H9 (cell line): ENCODE data around the gene CACNA2D3. TPM values are rescaled to one million over a fixed set of nuclear protein-coding genes. Genes with fewer than 3 reads are reported as not detected.

Experiments
- DNase-seq: peaks from one replicate; pipeline ENCODE4 v3.0.0-alpha.2; 2017
- H2AFZ ChIP-seq: one replicate; pipeline ENCODE4 v1.6.1; 2013; ENCODE audit warnings: mild to moderate bottlenecking, low read length, control low read depth, moderate library complexity
- H2AK5ac ChIP-seq: 2 replicates; pipeline ENCODE4 v1.6.1; 2013; ENCODE audit warnings: low read length, control low read depth, mixed read lengths; ENCODE audit not compliant: insufficient read length
- H2BK120ac ChIP-seq: one replicate; pipeline ENCODE4 v1.6.1; 2013; ENCODE audit warnings: low read depth, mild to moderate bottlenecking, low read length, control low read depth, inconsistent platforms; ENCODE audit not compliant: poor library complexity, severe bottlenecking
- H2BK12ac ChIP-seq: 2 replicates; pipeline ENCODE4 v1.6.1; 2013; ENCODE audit warnings: low read length, control low read depth, mixed read lengths, low read depth; ENCODE audit not compliant: insufficient read length
- H2BK15ac ChIP-seq: 2 replicates; pipeline ENCODE4 v1.6.1; 2013; ENCODE audit warnings: low read depth, low read length, control low read depth
- H2BK20ac ChIP-seq: one replicate; pipeline ENCODE4 v1.6.1; 2013; ENCODE audit warnings: low read depth, mild to moderate bottlenecking, low read length, control low read depth, inconsistent platforms; ENCODE audit not compliant: poor library complexity, severe bottlenecking
- H2BK5ac ChIP-seq: 2 replicates; pipeline ENCODE4 v1.6.1; 2013; ENCODE audit warnings: low read length, control low read depth, mixed read lengths; ENCODE audit not compliant: insufficient read length
- H3K14ac ChIP-seq: 2 replicates; pipeline ENCODE4 v1.6.1; 2013; ENCODE audit warnings: low read length, control low read depth; ENCODE audit not compliant: insufficient read depth
- H3K18ac ChIP-seq: 2 replicates; pipeline ENCODE4 v1.6.1; 2013; ENCODE audit warnings: low read depth, mild to moderate bottlenecking, mixed read lengths, low read length, control low read depth; ENCODE audit not compliant: insufficient read length
- H3K23ac ChIP-seq: 2 replicates; pipeline ENCODE4 v1.6.1; 2013; ENCODE audit warnings: low read length, control low read depth, mixed read lengths, low read depth; ENCODE audit not compliant: insufficient read length
- H3K23me2 ChIP-seq: 2 replicates; pipeline ENCODE4 v1.6.1; 2013; ENCODE audit warnings: low read depth, mild to moderate bottlenecking, mixed read lengths, low read length, control low read depth; ENCODE audit not compliant: insufficient read length, poor library complexity, severe bottlenecking
- H3K27ac ChIP-seq: 2 replicates; pipeline ENCODE4 v1.5.1; 2013; ENCODE audit warnings: low read length, control low read depth, mixed read lengths, low read depth; ENCODE audit not compliant: insufficient read length
- H3K27me3 ChIP-seq: 2 replicates; pipeline ENCODE4 v1.6.1; 2013; ENCODE audit warnings: low read length, control low read depth, inconsistent platforms; ENCODE audit not compliant: insufficient read depth
- H3K4ac ChIP-seq: 2 replicates; pipeline ENCODE4 v1.6.1; 2013; ENCODE audit warnings: low read depth, mild to moderate bottlenecking, control low read depth, inconsistent platforms, low read length, moderate library complexity
- H3K4me1 ChIP-seq: 2 replicates; pipeline ENCODE4 v1.6.1; 2013; ENCODE audit warnings: low read length, control low read depth, inconsistent platforms; ENCODE audit not compliant: insufficient read depth
- H3K4me2 ChIP-seq: 2 replicates; pipeline ENCODE4 v1.6.1; 2013; ENCODE audit warnings: low read length, control low read depth, mixed read lengths; ENCODE audit not compliant: insufficient read length, insufficient read depth
- H3K56ac ChIP-seq: 2 replicates; pipeline ENCODE4 v1.6.1; 2013; ENCODE audit warnings: low read depth, mild to moderate bottlenecking, mixed read lengths, low read length, control low read depth; ENCODE audit not compliant: insufficient read length
- H3K79me1 ChIP-seq: 2 replicates; pipeline ENCODE4 v1.6.1; 2013; ENCODE audit warnings: low read depth, mild to moderate bottlenecking, moderate library complexity, low read length, control low read depth, inconsistent platforms; ENCODE audit not compliant: insufficient read depth, poor library complexity, severe bottlenecking
- H3K79me2 ChIP-seq: 2 replicates; pipeline ENCODE4 v1.6.1; 2013; ENCODE audit warnings: low read length, control low read depth, inconsistent platforms; ENCODE audit not compliant: insufficient read depth
- H3K9ac ChIP-seq: 2 replicates; pipeline ENCODE4 v1.6.1; 2013; ENCODE audit warnings: low read length, control low read depth, mixed read lengths; ENCODE audit not compliant: insufficient read length; ENCODE audit errors: extremely low read depth
- H3K9me3 ChIP-seq: one replicate; pipeline ENCODE4 v1.6.1; 2013; ENCODE audit warnings: low read depth, low read length, inconsistent platforms; ENCODE audit not compliant: control insufficient read depth
- H3T11ph ChIP-seq: one replicate; pipeline ENCODE4 v1.6.1; 2013; ENCODE audit warnings: mild to moderate bottlenecking, low read length, control low read depth, inconsistent platforms
- H4K20me1 ChIP-seq: one replicate; pipeline ENCODE4 v1.6.1; 2013; ENCODE audit not compliant: control insufficient read depth, insufficient read length, insufficient read depth
- H4K5ac ChIP-seq: 2 replicates; pipeline ENCODE4 v1.6.1; 2013; ENCODE audit warnings: low read depth, mild to moderate bottlenecking, mixed read lengths, low read length, control low read depth; ENCODE audit not compliant: insufficient read length
- H4K8ac ChIP-seq: replicated peaks from 2 replicates; pipeline ENCODE4 v1.6.1; 2013; ENCODE audit warnings: low read length, control low read depth, mixed read lengths, low read depth; ENCODE audit not compliant: insufficient read length
- H4K91ac ChIP-seq: 2 replicates; pipeline ENCODE4 v1.6.1; 2013; ENCODE audit warnings: low read depth, mild to moderate bottlenecking, moderate library complexity, mixed read lengths, low read length, control low read depth; ENCODE audit not compliant: insufficient read length
- H3K27ac Mint-ChIP-seq, 3 experiments: 2 replicates in 2 of 3; 3 replicates in 1 of 3; pipeline ENCODE4 v1.8.0; 2020 to 2021; ENCODE audit warnings: mixed read lengths in 3 of 3, mild to moderate bottlenecking in 1 of 3, moderate library complexity in 1 of 3
- H3K27me3 Mint-ChIP-seq: 2 replicates; pipeline ENCODE4 v1.8.0; 2021; ENCODE audit warnings: low read depth, mild to moderate bottlenecking, moderate library complexity, mixed read lengths
- H3K36me3 Mint-ChIP-seq, 3 experiments: 2 replicates in 2 of 3; 3 replicates in 1 of 3; pipeline ENCODE4 v1.8.0; 2020 to 2021; ENCODE audit warnings: low read depth in 3 of 3, mixed read lengths in 3 of 3; ENCODE audit not compliant: insufficient read depth in 1 of 3
- H3K4me1 Mint-ChIP-seq, 2 experiments: 2 replicates each; pipeline ENCODE4 v1.8.0; 2020; ENCODE audit warnings: mixed read lengths in 2 of 2
- H3K4me3 Mint-ChIP-seq, 2 experiments: 2 replicates in 1 of 2; 3 replicates in 1 of 2; pipeline ENCODE4 v1.8.0; 2020 to 2021; ENCODE audit warnings: mild to moderate bottlenecking in 2 of 2, mixed read lengths in 2 of 2, moderate library complexity in 1 of 2
- H3K9me3 Mint-ChIP-seq, 2 experiments: 2 replicates in 1 of 2; 3 replicates in 1 of 2; pipeline ENCODE4 v1.8.0; 2020; ENCODE audit warnings: mild to moderate bottlenecking in 2 of 2, mixed read lengths in 2 of 2, moderate library complexity in 1 of 2
- WGBS: extraction: QIAGEN DNeasy Blood & Tissue Kit; methylation state at CpG from one replicate; pipeline ENCODE4 v1.1.7; 2013; ENCODE audit warnings: missing lambda C conversion rate, low lambda C conversion rate, mixed read lengths; ENCODE audit not compliant: insufficient read length; ENCODE audit errors: extremely low coverage; 5-methylcytosine and 5-hydroxymethylcytosine counted together
- total RNA-seq: library from RNA; stranded (reverse); gene quantifications from 2 replicates; pipeline ENCODE4 v1.2.1, GENCODE V29; 2021
- TF ChIP-seq, protein P1 (sequence below): fragments of 200-600 bp; sonication (generic); conservative IDR thresholded peaks from 3 replicates; pipeline ENCODE4 v1.8.0; 2021; ENCODE audit warnings: antibody characterized with exemption, mild to moderate bottlenecking

CACNA2D3 gene
- total RNA-seq, 1 experiment from 2014 or later = 3.2 TPM

DNA sequence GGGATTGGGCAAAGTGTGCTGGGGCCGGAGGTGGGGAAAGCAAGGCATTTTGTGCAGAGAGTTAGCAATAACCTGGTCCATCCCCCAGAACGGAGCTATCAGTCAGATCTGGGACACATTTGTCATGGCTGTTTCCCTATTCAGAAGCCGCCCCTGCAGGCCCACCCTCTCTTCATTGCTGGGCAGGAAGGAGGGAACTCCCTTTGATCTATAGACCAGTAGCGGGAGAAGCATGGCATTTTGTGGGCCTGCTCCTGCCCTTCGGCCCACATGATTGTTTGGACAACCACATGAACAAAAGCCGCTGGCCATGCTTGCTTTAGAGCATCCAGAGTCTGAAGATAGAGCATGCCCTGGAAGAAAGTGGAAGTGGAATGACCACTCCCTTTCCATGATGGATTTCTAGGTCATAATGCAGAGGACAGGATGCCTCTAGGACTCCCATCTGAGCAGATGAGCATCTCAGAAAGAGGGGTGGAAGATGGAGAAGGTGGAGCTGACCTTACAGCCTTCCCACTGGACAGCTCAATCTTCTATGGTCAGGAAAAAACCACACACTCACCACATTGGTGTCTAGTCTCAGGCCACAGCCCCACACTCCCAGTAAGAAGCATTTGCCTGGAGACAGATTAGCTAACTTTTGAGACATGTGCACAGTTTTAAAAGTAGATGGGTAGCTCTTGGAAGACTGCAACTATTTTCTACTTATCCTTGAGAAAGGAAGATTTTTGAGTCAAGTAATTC, 817.4 kb downstream of the CACNA2D3 start:
- H2AK5ac ChIP-seq = no peak overlapping the region
- TF ChIP-seq, protein P1, sequence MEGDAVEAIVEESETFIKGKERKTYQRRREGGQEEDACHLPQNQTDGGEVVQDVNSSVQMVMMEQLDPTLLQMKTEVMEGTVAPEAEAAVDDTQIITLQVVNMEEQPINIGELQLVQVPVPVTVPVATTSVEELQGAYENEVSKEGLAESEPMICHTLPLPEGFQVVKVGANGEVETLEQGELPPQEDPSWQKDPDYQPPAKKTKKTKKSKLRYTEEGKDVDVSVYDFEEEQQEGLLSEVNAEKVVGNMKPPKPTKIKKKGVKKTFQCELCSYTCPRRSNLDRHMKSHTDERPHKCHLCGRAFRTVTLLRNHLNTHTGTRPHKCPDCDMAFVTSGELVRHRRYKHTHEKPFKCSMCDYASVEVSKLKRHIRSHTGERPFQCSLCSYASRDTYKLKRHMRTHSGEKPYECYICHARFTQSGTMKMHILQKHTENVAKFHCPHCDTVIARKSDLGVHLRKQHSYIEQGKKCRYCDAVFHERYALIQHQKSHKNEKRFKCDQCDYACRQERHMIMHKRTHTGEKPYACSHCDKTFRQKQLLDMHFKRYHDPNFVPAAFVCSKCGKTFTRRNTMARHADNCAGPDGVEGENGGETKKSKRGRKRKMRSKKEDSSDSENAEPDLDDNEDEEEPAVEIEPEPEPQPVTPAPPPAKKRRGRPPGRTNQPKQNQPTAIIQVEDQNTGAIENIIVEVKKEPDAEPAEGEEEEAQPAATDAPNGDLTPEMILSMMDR = no peak
- H3K36me3 Mint-ChIP-seq = no peaks in the 10 kb centered on the region
- no peak overlapping the region for H3K4ac ChIP-seq
- no peak overlapping the region for H4K5ac ChIP-seq
- H2BK15ac ChIP-seq = no peak overlapping the region
- no peak overlapping the region for H3K14ac ChIP-seq
- no peak overlapping the region for H3K4me2 ChIP-seq
- H3K23ac ChIP-seq = no peak overlapping the region
- no peaks in the 10 kb centered on the region for H3K9me3 ChIP-seq
- H4K91ac ChIP-seq = no peak overlapping the region
- H3K27me3 Mint-ChIP-seq = no peaks in the 10 kb centered on the region
- no peak overlapping the region for H2BK120ac ChIP-seq
- H3K79me1 ChIP-seq = no peaks in the 10 kb centered on the region
- DNase-seq = no peak
- no peak overlapping the region for H3K27ac ChIP-seq
- 0 out of 7 replicates have a peak overlapping the region, but pooled peaks of 1 of the 3 experiments have one; percentile 15 for H3K27ac Mint-ChIP-seq
- no peaks in the 10 kb centered on the region for H3K23me2 ChIP-seq
- H3T11ph ChIP-seq = no peak overlapping the region
- no peak overlapping the region for H4K8ac ChIP-seq
- H2BK12ac ChIP-seq = no peak overlapping the region
- H3K4me1 Mint-ChIP-seq = peaks cover 18 to 22% of the 10 kb centered on the region in 2 experiments
- no peaks in the 10 kb centered on the region; the same call in 1 of the 2 replicates for H3K4me1 ChIP-seq
- H3K79me2 ChIP-seq = no peaks in the 10 kb centered on the region
- no peaks in the 10 kb centered on the region for H3K27me3 ChIP-seq
- H2AFZ ChIP-seq = no peak overlapping the region
- no peaks in the 10 kb centered on the region for H3K9me3 Mint-ChIP-seq
- no peak overlapping the region for H3K18ac ChIP-seq
- WGBS = no CpG with 5 or more reads among the region's 6 CpGs
- no peaks in the 10 kb centered on the region for H4K20me1 ChIP-seq
- H3K9ac ChIP-seq = no peak overlapping the region
- H3K56ac ChIP-seq = no peak overlapping the region
- H2BK20ac ChIP-seq = no peak overlapping the region
- H2BK5ac ChIP-seq = no peak overlapping the region
- H3K4me3 Mint-ChIP-seq = no peak overlapping the region
